Activated CD4-positive, CD25-positive, alpha-beta regulatory T cell treated with anti-CD3 and anti-CD28 coated beads, Interleukin-2, amount 50 U/mL, for 24 hours (primary cell): Measurements from ENCODE around the gene IFIT2.
"Not testable (repeated sequence)": the region's sequence is repeated elsewhere in the genome, so short reads cannot be mapped to it uniquely, and the experiment has no call there.

Experiments
- ATAC-seq, 2 donors: fragments of 150-1000 bp; cut with Tn5 transposase; one replicate each; pipeline ENCODE4 v1.10.0; 2021; ENCODE audit warnings: mild to moderate bottlenecking in 1 of 2, moderate library complexity in 1 of 2

IFIT2 gene

GRCh38 chr10:89280508-89280907, 21.3 kb upstream of the IFIT2 start:
- no peak for ATAC-seq

- ATAC-seq: no peak
These were observed 20.0 kb upstream of the IFIT2 start for GRCh38 chr10:89281606-89282395.

DNA sequence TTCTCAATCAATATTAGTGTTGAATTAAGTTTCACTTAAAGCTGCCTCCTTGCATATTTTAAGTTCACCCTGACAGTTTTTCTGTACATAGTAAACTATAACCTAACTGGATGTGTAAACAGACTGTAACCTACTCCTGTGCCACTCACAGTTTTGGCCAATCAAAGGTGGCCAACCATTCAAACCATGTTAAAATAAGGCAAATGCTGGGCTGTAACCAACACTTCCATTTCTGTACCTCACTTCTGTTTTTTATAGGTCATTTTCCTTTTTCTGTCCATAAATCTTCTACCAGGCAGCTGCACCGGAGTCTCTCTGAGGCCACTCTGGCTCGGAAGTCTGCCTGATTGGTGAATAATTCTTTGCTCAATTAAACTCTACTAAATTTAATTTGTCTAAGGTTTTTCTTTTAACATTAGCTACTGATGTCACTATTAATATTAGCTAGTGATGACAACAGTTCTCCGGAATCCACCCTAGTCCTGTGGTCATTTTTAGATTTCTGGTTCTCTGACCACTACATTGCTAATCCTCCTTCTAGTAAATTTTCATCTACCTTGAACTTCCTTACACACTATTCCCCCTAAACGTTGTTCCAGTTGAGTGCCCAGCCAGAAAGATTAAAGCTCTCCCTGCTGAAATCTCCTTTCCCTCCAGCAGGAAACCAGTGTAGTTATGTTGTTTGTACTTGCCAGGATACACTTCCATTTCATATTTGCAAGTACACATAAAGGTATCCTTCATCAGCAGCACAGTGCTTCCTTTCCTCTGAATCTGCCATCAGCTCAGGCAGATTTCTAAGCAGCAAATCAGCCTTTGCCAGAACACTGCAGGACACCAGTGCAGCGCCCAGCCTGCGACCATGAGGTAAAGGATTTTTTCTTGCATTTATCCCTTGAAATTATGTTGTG, 18.6 kb upstream of the IFIT2 start:
- ATAC-seq: no peak

DNA sequence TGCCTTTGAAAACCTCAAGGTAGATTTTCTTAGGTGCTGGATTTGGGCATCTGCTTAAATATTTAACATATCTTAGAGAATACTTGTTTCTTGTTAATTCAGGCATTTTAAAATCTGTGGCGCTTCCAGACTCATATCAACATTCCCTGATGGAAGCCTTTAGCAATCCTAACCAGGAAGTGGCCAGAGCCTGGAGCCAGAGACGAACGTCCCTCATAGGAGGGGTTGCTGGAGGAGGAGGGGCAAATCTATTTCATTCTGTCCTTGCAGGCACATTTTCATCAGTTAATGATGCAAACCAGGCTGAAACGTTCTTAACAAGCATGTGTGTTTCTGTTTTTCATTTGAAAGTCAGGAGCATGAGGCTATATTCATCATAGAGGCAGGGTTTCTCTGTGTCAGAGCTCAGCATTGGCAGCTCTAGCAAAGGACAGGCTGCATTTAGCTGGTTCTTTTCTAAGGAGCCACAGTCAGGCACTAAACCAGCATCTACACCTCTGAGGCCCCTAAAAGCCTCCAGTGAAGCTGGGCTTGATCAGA, 17.8 kb upstream of the IFIT2 start:
- ATAC-seq: no peak

DNA sequence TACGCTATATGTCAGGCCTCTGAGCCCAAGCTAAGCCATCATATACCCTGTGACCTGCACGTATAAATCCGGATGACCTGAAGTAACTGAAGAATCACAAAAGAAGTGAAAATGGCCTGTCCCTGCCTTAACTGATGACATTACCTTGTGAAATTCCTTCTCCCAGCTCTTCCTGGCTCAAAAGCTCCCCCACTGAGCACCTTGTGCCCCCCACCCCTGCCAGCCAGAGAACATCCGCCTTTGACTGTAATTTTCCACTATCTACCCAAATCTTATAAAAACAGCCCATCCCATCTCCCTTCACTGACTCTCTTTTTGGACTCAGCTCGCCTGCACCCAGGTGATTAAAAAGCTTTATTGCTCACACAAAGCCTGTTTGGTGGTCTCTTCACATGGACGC, 17.1 kb upstream of the IFIT2 start:
- ATAC-seq: not testable (repeated sequence)

- not testable (repeated sequence) for ATAC-seq
These were observed 16.5 kb upstream of the IFIT2 start for GRCh38 chr10:89285303-89285702.

GRCh38 chr10:89294721-89295239, 7.1 kb upstream of the IFIT2 start:
- ATAC-seq: no peak

DNA sequence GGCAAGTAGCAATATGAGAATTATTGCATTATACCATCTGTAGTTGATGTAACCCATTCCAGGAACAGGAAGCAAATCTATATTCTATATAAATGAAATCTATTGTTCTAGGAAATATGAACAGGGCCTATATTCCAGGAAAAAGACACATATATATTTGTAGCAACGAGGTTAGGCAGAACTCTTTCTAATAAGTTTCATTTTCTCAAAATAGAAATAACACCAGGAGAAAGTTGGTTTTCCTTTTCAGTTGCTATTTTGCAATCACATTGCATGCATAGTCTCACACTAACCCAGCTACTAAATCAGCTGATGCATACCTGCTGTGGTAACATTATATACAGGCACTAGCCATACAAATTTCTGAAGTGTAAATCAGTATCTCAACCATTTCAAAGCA, 6.2 kb upstream of the IFIT2 start:
- ATAC-seq: peak; percentile 79 to 87

- ATAC-seq: no peak
These were observed 5.6 kb upstream of the IFIT2 start for GRCh38 chr10:89296220-89296648.

DNA sequence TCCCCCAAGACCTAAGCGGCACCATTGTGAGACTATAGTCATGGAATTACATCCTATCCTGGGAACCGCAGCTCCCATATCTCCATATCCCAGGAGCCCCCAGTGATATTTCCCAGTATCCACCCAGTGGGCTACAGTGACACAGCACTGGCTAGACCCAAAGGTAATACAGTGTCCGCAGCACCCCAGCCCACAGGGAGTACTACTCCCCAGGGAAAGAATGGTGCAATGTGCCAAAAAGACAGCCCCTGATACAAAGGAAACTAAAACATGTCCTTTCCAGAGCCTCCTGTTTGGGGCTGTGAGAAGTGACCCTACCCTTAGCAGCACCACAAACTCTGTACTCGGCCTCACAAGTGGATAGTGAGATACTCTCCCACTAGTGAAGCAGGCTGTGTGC, 4.5 kb upstream of the IFIT2 start:
- ATAC-seq: no peak

- ATAC-seq: no peak
These were observed 4.1 kb upstream of the IFIT2 start for GRCh38 chr10:89297791-89298190.

DNA sequence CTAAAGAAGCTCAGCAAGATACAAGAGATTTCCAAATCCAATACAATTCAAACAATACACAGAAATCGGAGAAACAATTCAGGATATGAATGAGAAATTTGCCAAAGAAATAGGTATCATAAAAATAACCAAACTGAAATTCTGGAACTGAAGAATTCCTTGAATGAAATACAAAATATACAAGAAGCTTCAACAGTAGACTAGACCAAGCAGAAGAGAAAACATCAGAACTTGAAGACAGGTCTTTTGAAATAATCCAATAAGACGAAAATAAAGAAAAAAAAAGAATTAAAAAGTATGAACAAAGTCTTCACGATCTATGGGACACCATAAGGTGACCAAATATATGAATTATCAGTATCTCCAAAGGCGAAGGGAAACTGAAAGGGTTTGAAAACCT, 2.8 kb upstream of the IFIT2 start:
- no peak for ATAC-seq

DNA sequence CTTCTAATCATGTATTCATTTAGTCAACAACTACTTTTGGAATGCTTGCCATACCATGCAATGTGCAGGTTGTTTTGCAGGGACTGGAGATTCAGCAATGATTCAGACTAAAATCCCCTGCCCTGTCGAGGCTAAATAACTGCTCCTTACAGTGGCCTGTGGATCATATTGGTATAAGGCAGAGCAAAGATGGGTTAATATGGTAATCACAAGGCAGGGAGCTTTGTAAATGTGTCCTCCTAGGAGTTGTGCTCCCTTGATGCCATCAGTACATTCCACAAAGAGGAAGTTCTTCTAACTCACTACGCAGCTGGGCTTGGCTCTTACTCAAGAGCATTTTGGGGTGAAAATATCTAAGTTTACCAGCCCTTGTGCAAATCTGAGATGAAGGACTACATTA, 614 bp upstream of the IFIT2 start:
- ATAC-seq: peak; percentile 29 to 41

DNA sequence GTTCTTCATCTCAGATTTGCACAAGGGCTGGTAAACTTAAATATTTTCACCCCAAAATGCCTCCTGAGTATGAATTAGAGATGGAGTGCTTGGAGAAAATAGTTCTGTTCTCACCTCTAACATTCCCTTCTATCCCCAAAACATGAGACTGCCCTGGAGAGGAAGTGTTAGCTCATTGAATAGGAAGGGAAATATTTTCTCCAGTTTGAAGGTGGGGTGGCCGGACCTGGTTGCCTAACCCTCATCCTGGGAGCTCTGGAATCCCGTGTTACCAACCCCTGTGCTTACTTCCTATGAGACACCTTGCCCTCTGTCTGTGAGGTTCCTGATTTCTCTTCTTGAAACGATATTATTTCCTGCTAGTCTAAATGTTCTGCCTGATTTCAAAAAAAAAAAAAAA, 779 bp downstream of the IFIT2 start:
- no peak for ATAC-seq

GRCh38 chr10:89303161-89303560, 1.3 kb downstream of the IFIT2 start:
- no peak for ATAC-seq

DNA sequence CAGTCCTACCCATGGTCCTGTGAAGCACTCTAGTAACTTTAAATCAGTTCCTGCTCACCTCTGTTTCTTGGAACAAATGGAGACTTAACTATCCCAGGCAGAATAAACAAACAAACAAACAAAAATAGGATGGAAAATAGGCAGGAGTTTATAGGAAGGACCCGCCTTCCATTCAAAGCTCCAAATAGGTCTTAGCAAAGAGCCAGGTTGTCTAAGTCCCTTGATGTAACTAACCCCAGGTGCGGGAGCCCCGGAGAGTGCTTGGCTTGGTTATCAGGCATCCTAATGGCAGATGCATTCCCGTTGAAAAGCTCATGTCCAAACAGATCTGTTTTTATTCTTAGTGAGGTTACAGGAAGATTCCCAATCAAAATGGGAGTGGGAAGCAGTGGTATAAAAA, 2.2 kb downstream of the IFIT2 start:
- no peak for ATAC-seq

DNA sequence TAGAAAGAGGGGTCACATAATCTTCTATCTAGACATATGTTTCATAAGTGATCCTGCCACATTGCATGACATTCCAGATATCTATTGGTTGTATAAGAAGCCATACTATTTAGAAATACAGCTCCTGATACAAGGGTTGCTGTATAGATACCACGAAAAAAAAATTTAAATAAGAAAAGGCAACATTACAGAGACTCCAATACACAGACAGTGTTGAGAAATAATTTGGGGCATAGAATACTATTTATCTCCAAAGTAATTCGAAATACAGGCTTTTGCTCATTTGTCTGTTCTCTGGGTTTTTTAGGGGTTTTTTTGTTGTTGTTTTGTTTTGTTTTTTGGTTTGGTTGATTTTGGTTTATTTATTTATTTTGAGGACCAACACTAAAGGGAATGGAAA, 2.6 kb downstream of the IFIT2 start:
- ATAC-seq: no peak

DNA sequence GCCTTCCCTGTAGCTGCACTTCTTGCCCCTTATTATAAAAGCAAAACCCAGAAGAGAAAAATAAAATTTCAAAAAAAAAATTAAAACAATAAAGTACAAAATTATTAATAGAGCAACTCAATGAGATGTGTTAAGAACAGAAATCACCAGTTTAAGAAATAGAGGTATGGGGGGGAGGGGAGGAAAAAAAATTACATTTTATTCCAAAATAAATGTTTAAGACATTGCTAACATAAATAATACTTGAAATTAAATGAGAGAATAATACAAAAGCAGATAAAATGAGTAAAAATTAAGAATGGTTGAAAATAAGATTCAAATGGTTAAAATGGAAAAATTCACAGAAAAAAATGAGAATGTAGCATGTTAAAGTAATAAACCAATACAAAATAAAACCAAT, 3.1 kb downstream of the IFIT2 start:
- no peak for ATAC-seq

DNA sequence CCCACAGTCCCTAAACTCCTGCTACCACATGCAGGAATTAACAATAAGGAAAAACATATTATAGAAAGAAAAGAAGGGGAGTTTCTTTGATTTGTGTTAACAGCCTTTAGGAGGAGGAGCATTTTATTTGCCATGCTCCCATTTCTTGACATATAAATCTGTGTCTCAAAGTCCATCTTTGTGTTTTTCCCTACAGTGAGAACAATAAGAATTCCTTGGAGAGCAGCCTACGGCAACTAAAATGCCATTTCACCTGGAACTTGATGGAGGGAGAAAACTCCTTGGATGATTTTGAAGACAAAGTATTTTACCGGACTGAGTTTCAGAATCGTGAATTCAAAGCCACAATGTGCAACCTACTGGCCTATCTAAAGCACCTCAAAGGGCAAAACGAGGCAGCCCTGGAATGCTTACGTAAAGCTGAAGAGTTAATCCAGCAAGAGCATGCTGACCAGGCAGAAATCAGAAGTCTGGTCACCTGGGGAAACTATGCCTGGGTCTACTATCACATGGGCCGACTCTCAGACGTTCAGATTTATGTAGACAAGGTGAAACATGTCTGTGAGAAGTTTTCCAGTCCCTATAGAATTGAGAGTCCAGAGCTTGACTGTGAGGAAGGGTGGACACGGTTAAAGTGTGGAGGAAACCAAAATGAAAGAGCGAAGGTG, 4.1 kb downstream of the IFIT2 start:
- ATAC-seq: no peak

- no peak for ATAC-seq
These were observed 4.8 kb downstream of the IFIT2 start for GRCh38 chr10:89306434-89307268.

- no peak for ATAC-seq
These were observed 5.4 kb downstream of the IFIT2 start for GRCh38 chr10:89307269-89307577.

- no peak for ATAC-seq
These were observed 6.4 kb downstream of the IFIT2 start for GRCh38 chr10:89308266-89308665.
